Loucy (cell line): Measurements from ENCODE around the gene PHACTR3.

Source experiments
- H2AFZ ChIP-seq: fragments of 200-600 bp; sonication (generic); 2 replicates; pipeline ENCODE4 v1.6.0; 2016; ENCODE audit warnings: antibody characterized with exemption, mild to moderate bottlenecking, low read length, moderate library complexity
- H3F3A ChIP-seq: fragments of 200-600 bp; 2 replicates; pipeline ENCODE4 v1.6.0; 2016; ENCODE audit warnings: antibody characterized with exemption, low read depth, mild to moderate bottlenecking
- H3K27me3 ChIP-seq: fragments of 200-600 bp; sonication (generic); 2 replicates; pipeline ENCODE4 v1.6.1; 2014; ENCODE audit warnings: low read length, mild to moderate bottlenecking; ENCODE audit not compliant: insufficient read depth, poor library complexity, severe bottlenecking
- H3K36me3 ChIP-seq: fragments of 200-600 bp; sonication (generic); 2 replicates; pipeline ENCODE4 v1.6.1; 2016; ENCODE audit warnings: low read length; ENCODE audit not compliant: insufficient read depth
- H3K4me1 ChIP-seq: fragments of 200-600 bp; sonication (generic); 2 replicates; pipeline ENCODE4 v1.5.1; 2014; ENCODE audit warnings: low read length, mild to moderate bottlenecking; ENCODE audit not compliant: insufficient read depth, poor library complexity, severe bottlenecking
- H3K4me2 ChIP-seq: fragments of 200-600 bp; sonication (generic); 2 replicates; pipeline ENCODE4 v1.6.0; 2014; ENCODE audit warnings: antibody characterized with exemption, low read length, low read depth, mild to moderate bottlenecking; ENCODE audit not compliant: poor library complexity, severe bottlenecking
- H3K4me3 ChIP-seq: fragments of 200-600 bp; sonication (generic); 2 replicates; pipeline ENCODE4 v1.5.1; 2014; ENCODE audit warnings: low read length, mild to moderate bottlenecking, mixed read lengths; ENCODE audit not compliant: poor library complexity, severe bottlenecking
- H3K79me2 ChIP-seq: fragments of 200-600 bp; sonication (generic); 2 replicates; pipeline ENCODE4 v1.6.1; 2014; ENCODE audit warnings: low read length; ENCODE audit not compliant: insufficient read depth
- H3K9ac ChIP-seq: fragments of 200-600 bp; sonication (generic); 2 replicates; pipeline ENCODE4 v1.6.0; 2014; ENCODE audit warnings: mild to moderate bottlenecking, low read depth, low read length, moderate library complexity; ENCODE audit not compliant: poor library complexity, severe bottlenecking
- H3K9me2 ChIP-seq: fragments of 200-600 bp; sonication (generic); replicated peaks from 2 replicates; pipeline ENCODE4 v1.6.1; 2016; ENCODE audit warnings: low read depth, low read length, mixed read lengths
- H3K9me3 ChIP-seq: fragments of 200-600 bp; sonication (generic); 2 replicates; pipeline ENCODE4 v1.6.1; 2014; ENCODE audit warnings: mild to moderate bottlenecking, antibody characterized with exemption, low read length, low read depth; ENCODE audit not compliant: insufficient read depth
- H4K20me1 ChIP-seq: fragments of 200-600 bp; sonication (generic); 2 replicates; pipeline ENCODE4 v1.6.0; 2014; ENCODE audit warnings: antibody characterized with exemption, low read length, mild to moderate bottlenecking; ENCODE audit not compliant: insufficient read depth, poor library complexity, severe bottlenecking
- CTCF ChIP-seq: fragments of 200-600 bp; sonication (generic); conservative IDR thresholded peaks from 2 replicates; pipeline ENCODE4 v1.5.1; 2014; ENCODE audit warnings: mild to moderate bottlenecking, antibody characterized with exemption, low read length
- EZH2phosphoT487 ChIP-seq: fragments of 200-600 bp; IDR thresholded peaks from 2 replicates; pipeline ENCODE4 v1.6.1; 2018; ENCODE audit warnings: antibody characterized with exemption, mild to moderate bottlenecking, moderate library complexity, borderline replicate concordance

The PHACTR3 gene

GRCh38 chr20:59812286-59813125, 208.2 kb downstream of the PHACTR3 start:
- Histone ChIP-seq H3K4me1 (no peaks in the 10 kb centered on the region), H3K36me3 (peaks cover 23% of the 10 kb centered on the region; the same call in 1 of the 2 replicates), H3K27me3 (no peaks in the 10 kb centered on the region), H3K9me3 (no peaks in the 10 kb centered on the region), H4K20me1 (no peaks in the 10 kb centered on the region), H3K9me2 (no peaks in the 10 kb centered on the region), H3K4me2 (no peak overlapping the region), H3F3A (no peaks in the 10 kb centered on the region), H2AFZ (no peak overlapping the region), H3K79me2 (no peaks in the 10 kb centered on the region), H3K4me3 (no peak overlapping the region), H3K9ac (no peak overlapping the region)
- TF ChIP-seq CTCF, result no peak
- no peak for TF ChIP-seq EZH2phosphoT487

- Histone ChIP-seq H3K79me2 (no peaks in the 10 kb centered on the region), H2AFZ (no peak overlapping the region), H3K4me3 (no peak overlapping the region), H3K4me2 (no peak overlapping the region), H3K9me3 (no peaks in the 10 kb centered on the region), H3K4me1 (no peaks in the 10 kb centered on the region), H3F3A (no peaks in the 10 kb centered on the region), H3K9ac (no peak overlapping the region), H4K20me1 (no peaks in the 10 kb centered on the region), H3K27me3 (no peaks in the 10 kb centered on the region), H3K9me2 (no peaks in the 10 kb centered on the region), H3K36me3 (peaks cover 18% of the 10 kb centered on the region; the same call in 1 of the 2 replicates)
- TF ChIP-seq EZH2phosphoT487, result no peak
- no peak for TF ChIP-seq CTCF
These were observed 209.0 kb downstream of the PHACTR3 start for GRCh38 chr20:59813126-59813947.

- Histone ChIP-seq H3K9me2 (no peaks in the 10 kb centered on the region), H3K36me3 (peaks cover 21% of the 10 kb centered on the region; the same call in 1 of the 2 replicates), H3K79me2 (no peaks in the 10 kb centered on the region), H3F3A (no peaks in the 10 kb centered on the region), H4K20me1 (no peaks in the 10 kb centered on the region), H3K4me2 (no peak overlapping the region), H3K9me3 (no peaks in the 10 kb centered on the region), H3K9ac (no peak overlapping the region), H3K27me3 (no peaks in the 10 kb centered on the region), H3K4me1 (no peaks in the 10 kb centered on the region), H2AFZ (no peak overlapping the region), H3K4me3 (no peak overlapping the region)
- TF ChIP-seq CTCF (no peak), EZH2phosphoT487 (no peak)
These were observed 209.9 kb downstream of the PHACTR3 start for GRCh38 chr20:59813948-59814839.
